H9 (cell line): ENCODE measurements around the gene SCARF1. TPM values are rescaled to one million over a fixed set of nuclear protein-coding genes. Genes with fewer than 3 reads are reported as not detected.

ENCODE experiments used
- DNase-seq: peaks from one replicate; pipeline ENCODE4 v3.0.0-alpha.2; 2017
- H2AFZ ChIP-seq: one replicate; pipeline ENCODE4 v1.6.1; 2013; ENCODE audit warnings: mild to moderate bottlenecking, low read length, control low read depth, moderate library complexity
- H2AK5ac ChIP-seq: 2 replicates; pipeline ENCODE4 v1.6.1; 2013; ENCODE audit warnings: low read length, control low read depth, mixed read lengths; ENCODE audit not compliant: insufficient read length
- H2BK120ac ChIP-seq: one replicate; pipeline ENCODE4 v1.6.1; 2013; ENCODE audit warnings: low read depth, mild to moderate bottlenecking, low read length, control low read depth, inconsistent platforms; ENCODE audit not compliant: poor library complexity, severe bottlenecking
- H2BK12ac ChIP-seq: 2 replicates; pipeline ENCODE4 v1.6.1; 2013; ENCODE audit warnings: low read length, control low read depth, mixed read lengths, low read depth; ENCODE audit not compliant: insufficient read length
- H2BK15ac ChIP-seq: 2 replicates; pipeline ENCODE4 v1.6.1; 2013; ENCODE audit warnings: low read depth, low read length, control low read depth
- H2BK20ac ChIP-seq: one replicate; pipeline ENCODE4 v1.6.1; 2013; ENCODE audit warnings: low read depth, mild to moderate bottlenecking, low read length, control low read depth, inconsistent platforms; ENCODE audit not compliant: poor library complexity, severe bottlenecking
- H2BK5ac ChIP-seq: 2 replicates; pipeline ENCODE4 v1.6.1; 2013; ENCODE audit warnings: low read length, control low read depth, mixed read lengths; ENCODE audit not compliant: insufficient read length
- H3K14ac ChIP-seq: 2 replicates; pipeline ENCODE4 v1.6.1; 2013; ENCODE audit warnings: low read length, control low read depth; ENCODE audit not compliant: insufficient read depth
- H3K18ac ChIP-seq: 2 replicates; pipeline ENCODE4 v1.6.1; 2013; ENCODE audit warnings: low read depth, mild to moderate bottlenecking, mixed read lengths, low read length, control low read depth; ENCODE audit not compliant: insufficient read length
- H3K23ac ChIP-seq: 2 replicates; pipeline ENCODE4 v1.6.1; 2013; ENCODE audit warnings: low read length, control low read depth, mixed read lengths, low read depth; ENCODE audit not compliant: insufficient read length
- H3K23me2 ChIP-seq: 2 replicates; pipeline ENCODE4 v1.6.1; 2013; ENCODE audit warnings: low read depth, mild to moderate bottlenecking, mixed read lengths, low read length, control low read depth; ENCODE audit not compliant: insufficient read length, poor library complexity, severe bottlenecking
- H3K27ac ChIP-seq: 2 replicates; pipeline ENCODE4 v1.5.1; 2013; ENCODE audit warnings: low read length, control low read depth, mixed read lengths, low read depth; ENCODE audit not compliant: insufficient read length
- H3K27me3 ChIP-seq: 2 replicates; pipeline ENCODE4 v1.6.1; 2013; ENCODE audit warnings: low read length, control low read depth, inconsistent platforms; ENCODE audit not compliant: insufficient read depth
- H3K4ac ChIP-seq: 2 replicates; pipeline ENCODE4 v1.6.1; 2013; ENCODE audit warnings: low read depth, mild to moderate bottlenecking, control low read depth, inconsistent platforms, low read length, moderate library complexity
- H3K4me1 ChIP-seq: 2 replicates; pipeline ENCODE4 v1.6.1; 2013; ENCODE audit warnings: low read length, control low read depth, inconsistent platforms; ENCODE audit not compliant: insufficient read depth
- H3K4me2 ChIP-seq: 2 replicates; pipeline ENCODE4 v1.6.1; 2013; ENCODE audit warnings: low read length, control low read depth, mixed read lengths; ENCODE audit not compliant: insufficient read length, insufficient read depth
- H3K56ac ChIP-seq: 2 replicates; pipeline ENCODE4 v1.6.1; 2013; ENCODE audit warnings: low read depth, mild to moderate bottlenecking, mixed read lengths, low read length, control low read depth; ENCODE audit not compliant: insufficient read length
- H3K79me1 ChIP-seq: 2 replicates; pipeline ENCODE4 v1.6.1; 2013; ENCODE audit warnings: low read depth, mild to moderate bottlenecking, moderate library complexity, low read length, control low read depth, inconsistent platforms; ENCODE audit not compliant: insufficient read depth, poor library complexity, severe bottlenecking
- H3K79me2 ChIP-seq: 2 replicates; pipeline ENCODE4 v1.6.1; 2013; ENCODE audit warnings: low read length, control low read depth, inconsistent platforms; ENCODE audit not compliant: insufficient read depth
- H3K9ac ChIP-seq: 2 replicates; pipeline ENCODE4 v1.6.1; 2013; ENCODE audit warnings: low read length, control low read depth, mixed read lengths; ENCODE audit not compliant: insufficient read length; ENCODE audit errors: extremely low read depth
- H3K9me3 ChIP-seq: one replicate; pipeline ENCODE4 v1.6.1; 2013; ENCODE audit warnings: low read depth, low read length, inconsistent platforms; ENCODE audit not compliant: control insufficient read depth
- H3T11ph ChIP-seq: one replicate; pipeline ENCODE4 v1.6.1; 2013; ENCODE audit warnings: mild to moderate bottlenecking, low read length, control low read depth, inconsistent platforms
- H4K20me1 ChIP-seq: one replicate; pipeline ENCODE4 v1.6.1; 2013; ENCODE audit not compliant: control insufficient read depth, insufficient read length, insufficient read depth
- H4K5ac ChIP-seq: 2 replicates; pipeline ENCODE4 v1.6.1; 2013; ENCODE audit warnings: low read depth, mild to moderate bottlenecking, mixed read lengths, low read length, control low read depth; ENCODE audit not compliant: insufficient read length
- H4K8ac ChIP-seq: replicated peaks from 2 replicates; pipeline ENCODE4 v1.6.1; 2013; ENCODE audit warnings: low read length, control low read depth, mixed read lengths, low read depth; ENCODE audit not compliant: insufficient read length
- H4K91ac ChIP-seq: 2 replicates; pipeline ENCODE4 v1.6.1; 2013; ENCODE audit warnings: low read depth, mild to moderate bottlenecking, moderate library complexity, mixed read lengths, low read length, control low read depth; ENCODE audit not compliant: insufficient read length
- H3K27ac Mint-ChIP-seq, 3 experiments: 2 replicates in 2 of 3; 3 replicates in 1 of 3; pipeline ENCODE4 v1.8.0; 2020 to 2021; ENCODE audit warnings: mixed read lengths in 3 of 3, mild to moderate bottlenecking in 1 of 3, moderate library complexity in 1 of 3
- H3K27me3 Mint-ChIP-seq: 2 replicates; pipeline ENCODE4 v1.8.0; 2021; ENCODE audit warnings: low read depth, mild to moderate bottlenecking, moderate library complexity, mixed read lengths
- H3K36me3 Mint-ChIP-seq, 3 experiments: 2 replicates in 2 of 3; 3 replicates in 1 of 3; pipeline ENCODE4 v1.8.0; 2020 to 2021; ENCODE audit warnings: low read depth in 3 of 3, mixed read lengths in 3 of 3; ENCODE audit not compliant: insufficient read depth in 1 of 3
- H3K4me1 Mint-ChIP-seq, 2 experiments: 2 replicates each; pipeline ENCODE4 v1.8.0; 2020; ENCODE audit warnings: mixed read lengths in 2 of 2
- H3K4me3 Mint-ChIP-seq, 2 experiments: 2 replicates in 1 of 2; 3 replicates in 1 of 2; pipeline ENCODE4 v1.8.0; 2020 to 2021; ENCODE audit warnings: mild to moderate bottlenecking in 2 of 2, mixed read lengths in 2 of 2, moderate library complexity in 1 of 2
- H3K9me3 Mint-ChIP-seq, 2 experiments: 2 replicates in 1 of 2; 3 replicates in 1 of 2; pipeline ENCODE4 v1.8.0; 2020; ENCODE audit warnings: mild to moderate bottlenecking in 2 of 2, mixed read lengths in 2 of 2, moderate library complexity in 1 of 2
- CTCF ChIP-seq: fragments of 200-600 bp; sonication (generic); conservative IDR thresholded peaks from 3 replicates; pipeline ENCODE4 v1.8.0; 2021; ENCODE audit warnings: antibody characterized with exemption, mild to moderate bottlenecking
- WGBS: extraction: QIAGEN DNeasy Blood & Tissue Kit; methylation state at CpG from one replicate; pipeline ENCODE4 v1.1.7; 2013; ENCODE audit warnings: missing lambda C conversion rate, low lambda C conversion rate, mixed read lengths; ENCODE audit not compliant: insufficient read length; ENCODE audit errors: extremely low coverage; 5-methylcytosine and 5-hydroxymethylcytosine counted together
- total RNA-seq: library from RNA; stranded (reverse); gene quantifications from 2 replicates; pipeline ENCODE4 v1.2.1, GENCODE V29; 2021

SCARF1 gene
- total RNA-seq, 1 experiment from 2014 or later = 2.4 TPM

DNA sequence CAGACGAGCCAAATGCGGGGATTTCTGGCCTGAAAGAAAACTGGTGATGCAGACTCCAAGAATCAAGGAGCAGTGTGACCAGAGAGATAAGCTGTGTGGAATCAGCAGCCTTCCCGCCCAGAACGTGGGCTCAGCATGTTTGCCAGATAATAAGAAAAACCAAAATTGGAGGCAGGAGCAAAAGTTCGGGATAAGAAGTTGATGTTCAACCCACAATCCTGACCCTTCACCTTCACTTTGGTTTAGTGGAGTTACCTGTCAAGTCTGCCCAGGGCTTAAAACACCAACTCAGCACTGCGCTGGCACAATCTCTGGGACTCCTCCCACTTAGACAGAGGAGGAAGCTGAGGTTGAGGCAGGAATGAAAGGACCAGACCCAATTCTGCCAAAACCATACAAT lies 20.0 kb downstream of the SCARF1 start:
- Histone ChIP-seq H3K79me1 (no peaks in the 10 kb centered on the region), H3K79me2 (no peaks in the 10 kb centered on the region; the same call in 1 of the 2 replicates), H3K4ac (no peak overlapping the region), H4K5ac (no peak overlapping the region), H3K56ac (no peak overlapping the region), H3K23ac (no peak overlapping the region), H2AK5ac (no peak overlapping the region), H3K23me2 (peaks cover 17% of the 10 kb centered on the region), H3K27me3 (no peaks in the 10 kb centered on the region), H2BK120ac (no peak overlapping the region), H3K18ac (no peak overlapping the region), H2BK12ac (no peak overlapping the region), H2BK5ac (no peak overlapping the region), H2BK15ac (no peak overlapping the region), H3K4me1 (no peaks in the 10 kb centered on the region; the same call in 1 of the 2 replicates), H3T11ph (no peak overlapping the region), H3K4me2 (no peak overlapping the region), H2AFZ (no peak overlapping the region), H3K27ac (no peak overlapping the region), H4K8ac (no peak overlapping the region), H4K20me1 (no peaks in the 10 kb centered on the region), H2BK20ac (no peak overlapping the region), H4K91ac (no peak overlapping the region), H3K9me3 (no peaks in the 10 kb centered on the region), H3K9ac (no peak overlapping the region), H3K14ac (no peak overlapping the region)
- H3K36me3 Mint-ChIP-seq = peaks cover 0 to 5% (median 2%) of the 10 kb centered on the region in 3 experiments; a peak in 5 of 7 replicates
- TF ChIP-seq CTCF = no peak
- H3K27ac Mint-ChIP-seq = no peak overlapping the region; a peak in 1 of 7 replicates
- H3K27me3 Mint-ChIP-seq = peaks cover 6% of the 10 kb centered on the region
- peaks cover 27 to 32% of the 10 kb centered on the region in 2 experiments for H3K4me1 Mint-ChIP-seq
- WGBS = no CpG with 5 or more reads among the region's 6 CpGs
- peak overlapping the region in 1 of 2 experiments; percentile 15; a peak in 1 of 5 replicates for H3K4me3 Mint-ChIP-seq
- no peaks in the 10 kb centered on the region; a peak in 1 of 5 replicates for H3K9me3 Mint-ChIP-seq
- no peak for DNase-seq
